ENCODE measurements around the gene CHD6. TPM values are rescaled to one million over a fixed set of nuclear protein-coding genes. Genes with fewer than 3 reads are reported as not detected.

CHD6 gene
- polyA plus RNA-seq, 3 donors from 2014 or later: 35.1 to 57.9 (median 42.0) TPM

DNA sequence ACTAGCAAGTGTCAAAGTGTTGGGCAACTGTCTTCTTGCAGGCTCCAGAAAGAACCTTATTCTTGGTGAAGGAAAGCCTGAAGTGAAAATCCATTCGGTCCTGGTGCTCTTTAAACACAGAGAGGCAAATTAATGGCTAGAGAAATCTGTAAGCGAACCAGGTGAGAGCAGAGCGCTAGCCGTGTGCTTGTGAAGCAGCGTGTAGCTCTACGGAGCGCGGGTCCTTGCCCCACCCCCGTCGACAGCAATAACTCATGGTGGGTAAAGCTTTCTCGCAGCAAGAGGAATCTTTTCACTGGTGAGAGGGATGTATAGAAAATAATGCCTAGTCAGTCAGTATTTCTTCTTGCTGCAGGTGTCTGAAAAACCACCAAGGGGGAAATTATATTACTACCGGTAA is 214.6 kb downstream of the CHD6 start:
- no peak for DNase-seq
- peaks cover 0 to 5% (median 2%) of the 10 kb centered on the region in 3 donors for H3K27me3 Mint-ChIP-seq (ENCODE audit: low read depth in 3 of 3)
- H3K9me3 Mint-ChIP-seq: no peaks in the 10 kb centered on the region
- H3K4me3 Mint-ChIP-seq: no peak overlapping the region
- peaks cover 7 to 28% (median 16%) of the 10 kb centered on the region in 3 donors for H3K36me3 Mint-ChIP-seq
- no peak overlapping the region for H3K27ac Mint-ChIP-seq
- H3K4me1 Mint-ChIP-seq: peaks cover 20 to 22% of the 10 kb centered on the region in 2 donors

GRCh38 chr20:41398408-41398807 is 219.8 kb downstream of the CHD6 start:
- no peaks in the 10 kb centered on the region for H3K4me1 Mint-ChIP-seq
- no peak for DNase-seq
- H3K27ac Mint-ChIP-seq: peak overlapping the region in 1 of 6 donors; percentile 34
- no peak overlapping the region for H3K4me3 Mint-ChIP-seq
- peaks cover 0 to 1% (median 0%) of the 10 kb centered on the region in 3 donors for H3K27me3 Mint-ChIP-seq (ENCODE audit: low read depth in 3 of 3)
- no peaks in the 10 kb centered on the region for H3K9me3 Mint-ChIP-seq
- H3K36me3 Mint-ChIP-seq: peaks cover 0 to 9% (median 7%) of the 10 kb centered on the region in 3 donors

DNA sequence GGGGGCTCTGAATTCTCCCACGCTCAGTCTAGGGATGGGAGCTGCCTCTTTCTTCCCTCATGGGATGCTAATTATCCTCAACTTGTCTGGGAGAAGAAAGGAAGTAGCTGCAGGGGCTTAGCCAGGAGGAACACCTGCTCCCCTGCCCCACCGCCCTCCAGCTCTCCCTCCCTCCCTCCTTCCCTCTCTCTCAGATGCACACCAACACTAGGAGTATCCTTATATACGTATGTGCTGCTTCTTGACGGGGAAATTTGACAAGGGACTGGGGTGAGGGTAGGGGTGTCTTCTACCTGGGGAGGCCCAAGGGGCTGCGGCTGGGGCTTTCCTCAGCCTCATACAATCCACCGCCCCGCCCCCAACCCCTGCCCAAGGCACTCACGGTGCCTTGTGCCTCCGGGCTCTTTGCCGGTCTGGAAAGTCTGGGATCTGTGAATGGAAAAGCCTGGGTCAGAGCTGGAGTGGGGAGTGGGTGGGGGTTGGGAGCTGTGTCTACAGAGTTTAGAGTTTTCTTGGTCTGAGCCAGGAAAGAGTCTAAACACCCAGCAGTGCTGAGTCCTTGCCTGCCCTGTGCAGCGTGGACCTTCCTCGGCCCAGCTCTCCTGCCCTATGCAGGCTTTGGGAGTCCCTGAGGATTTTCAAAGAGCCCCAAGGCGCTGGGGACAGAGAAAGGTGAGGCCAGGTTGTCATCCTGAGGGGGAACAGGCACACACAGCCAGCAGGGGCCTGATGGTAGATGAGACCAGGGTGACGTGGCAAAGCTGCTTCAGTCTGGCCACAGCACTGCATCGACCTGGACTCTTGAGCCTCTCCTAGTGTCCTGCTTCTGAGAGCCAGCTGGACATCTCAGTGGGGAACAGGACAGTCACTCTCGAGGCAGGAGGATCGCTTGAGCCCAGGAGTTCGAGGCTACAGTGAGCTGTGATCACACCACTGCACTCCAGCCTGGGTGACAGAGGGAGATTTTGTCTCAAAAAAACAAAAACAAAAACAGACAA is 222.2 kb downstream of the CHD6 start:
- Mint-ChIP-seq H3K36me3 (no peaks in the 10 kb centered on the region), H3K4me1 (no peaks in the 10 kb centered on the region), H3K9me3 (no peaks in the 10 kb centered on the region), H3K27ac (no peak overlapping the region), H3K4me3 (no peak overlapping the region), H3K27me3 (ENCODE audit: low read depth in 3 of 3) (peaks cover 0 to 3% (median 1%) of the 10 kb centered on the region in 3 donors)
- DNase-seq: no peak

DNA sequence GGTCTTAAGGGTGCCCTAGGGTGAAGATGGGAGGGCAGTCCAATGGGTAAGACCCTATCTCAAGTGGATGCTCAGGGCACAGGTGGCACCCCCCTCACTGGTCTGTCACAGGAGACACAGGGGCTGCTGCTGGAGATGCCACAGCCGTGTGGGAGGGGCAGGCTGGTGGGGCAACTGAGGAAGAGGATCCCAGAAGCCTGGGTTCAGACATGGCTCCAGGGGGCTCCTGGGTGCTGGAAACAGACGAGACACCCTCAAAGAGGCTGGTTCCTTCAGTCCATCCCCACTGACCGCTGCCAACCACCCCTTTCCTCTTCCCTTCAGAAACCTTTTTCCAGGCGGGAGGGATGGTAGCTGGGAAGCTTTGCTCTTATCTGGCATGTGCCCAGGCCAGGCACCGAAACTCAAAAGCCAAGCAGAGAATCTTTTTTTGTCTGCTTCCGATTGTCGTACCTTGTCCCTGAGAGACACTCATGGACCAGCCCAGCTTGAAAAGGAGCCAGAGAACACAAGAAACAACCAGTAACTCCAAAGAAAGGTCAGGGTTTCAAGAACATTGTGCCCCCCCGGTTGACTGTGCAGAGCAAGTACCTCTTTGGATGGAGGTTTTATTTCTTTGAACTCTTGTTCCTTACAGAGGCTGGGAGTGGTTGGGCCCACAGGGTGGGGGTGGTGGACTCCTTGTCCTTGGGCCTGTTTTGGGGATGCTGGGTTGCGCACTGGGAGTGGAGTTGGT is 223.1 kb downstream of the CHD6 start:
- Mint-ChIP-seq H3K4me3 (no peak overlapping the region), H3K27ac (no peak overlapping the region), H3K9me3 (no peaks in the 10 kb centered on the region), H3K4me1 (no peaks in the 10 kb centered on the region), H3K36me3 (no peaks in the 10 kb centered on the region), H3K27me3 (ENCODE audit: low read depth in 3 of 3) (peaks cover 1 to 3% (median 3%) of the 10 kb centered on the region in 3 donors)
- no peak for DNase-seq

DNA sequence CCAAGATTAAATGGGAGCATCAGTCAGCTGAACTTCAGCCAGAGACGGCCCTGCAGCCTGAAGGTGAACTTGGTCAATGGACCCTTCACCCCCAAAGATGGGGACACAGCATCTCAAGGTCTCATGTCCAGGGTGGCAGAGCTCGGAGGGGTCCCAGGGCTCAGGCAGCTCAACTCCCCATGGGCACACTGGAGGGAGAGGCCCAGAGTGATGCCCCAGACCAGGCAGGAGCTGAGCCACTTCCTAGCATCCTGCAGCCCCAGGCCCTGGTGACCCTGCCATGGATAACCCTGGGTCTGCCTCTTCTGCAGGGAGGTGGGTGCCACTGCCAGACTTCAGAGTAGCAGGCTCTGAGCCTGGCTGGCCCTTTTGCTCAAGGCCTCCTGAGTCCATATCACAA is 224.1 kb downstream of the CHD6 start:
- Mint-ChIP-seq H3K4me1 (no peaks in the 10 kb centered on the region), H3K27me3 (ENCODE audit: low read depth in 3 of 3) (peaks cover 1 to 5% (median 3%) of the 10 kb centered on the region in 3 donors), H3K9me3 (no peaks in the 10 kb centered on the region), H3K27ac (no peak overlapping the region), H3K4me3 (no peak overlapping the region), H3K36me3 (no peaks in the 10 kb centered on the region)
- no peak for DNase-seq

DNA sequence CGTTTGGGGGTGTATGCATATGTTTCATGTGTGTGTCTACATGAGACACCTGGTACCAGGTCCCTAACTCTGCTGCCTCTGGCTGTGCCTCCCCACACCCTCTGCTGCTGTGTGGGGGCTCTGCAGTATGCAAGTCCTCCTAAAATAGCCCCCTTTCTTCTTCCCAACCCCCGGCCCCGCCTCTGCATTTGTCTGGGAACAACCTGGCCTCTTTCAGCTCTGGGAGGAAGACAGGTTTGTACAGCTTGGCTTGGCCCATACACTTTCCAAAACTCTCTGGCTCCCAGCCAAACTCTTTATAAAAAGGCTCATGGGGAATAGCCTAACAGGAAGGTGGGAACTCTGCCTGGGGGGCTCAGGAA is 224.5 kb downstream of the CHD6 start:
- H3K9me3 Mint-ChIP-seq: no peaks in the 10 kb centered on the region
- H3K4me3 Mint-ChIP-seq: no peak overlapping the region
- H3K4me1 Mint-ChIP-seq: no peaks in the 10 kb centered on the region
- H3K27me3 Mint-ChIP-seq (ENCODE audit: low read depth in 3 of 3): peaks cover 1 to 5% (median 3%) of the 10 kb centered on the region in 3 donors
- DNase-seq: no peak
- H3K36me3 Mint-ChIP-seq: no peaks in the 10 kb centered on the region
- H3K27ac Mint-ChIP-seq: no peak overlapping the region

DNA sequence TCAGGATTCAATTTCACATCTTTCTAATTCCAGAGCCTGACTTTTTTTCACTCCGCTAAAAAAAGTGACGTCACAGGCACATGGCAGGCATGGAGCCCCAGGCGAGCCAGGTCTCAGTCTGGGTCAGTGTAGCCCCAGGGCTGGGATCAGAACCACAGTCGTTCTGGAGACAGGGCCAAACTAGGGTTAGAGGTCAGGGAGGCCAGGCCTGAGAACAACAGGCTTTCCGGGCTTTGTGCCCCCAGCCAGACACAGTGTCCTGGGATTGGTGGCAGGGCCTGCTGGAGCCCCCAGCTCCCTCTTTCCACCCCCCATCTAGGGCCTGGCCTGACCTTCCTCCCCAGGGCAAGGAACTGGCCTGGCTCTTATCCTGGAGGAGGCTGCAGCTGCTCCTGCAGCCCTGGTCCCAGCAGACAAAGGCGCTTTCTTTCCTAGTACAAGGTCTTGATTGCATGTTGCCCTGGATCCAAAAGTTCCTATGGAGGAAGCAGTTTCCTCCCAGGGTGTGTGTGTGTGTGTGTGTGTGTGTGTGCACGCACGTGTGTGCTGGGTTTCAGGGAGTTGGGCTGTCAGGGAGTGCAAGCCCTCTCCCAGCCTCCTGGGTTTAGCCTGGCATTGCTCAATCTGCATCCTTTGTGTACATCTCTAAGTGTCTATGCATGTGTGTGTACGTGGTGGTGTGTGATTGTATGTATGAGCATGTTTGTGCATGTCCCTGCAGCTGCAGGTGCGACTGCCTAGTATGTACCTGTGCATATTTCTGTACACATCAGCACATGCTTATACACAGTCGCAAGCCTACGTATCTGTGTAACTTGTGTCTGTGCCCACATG is 225.1 kb downstream of the CHD6 start:
- Mint-ChIP-seq H3K36me3 (no peaks in the 10 kb centered on the region), H3K4me3 (no peak overlapping the region), H3K4me1 (no peaks in the 10 kb centered on the region), H3K27me3 (ENCODE audit: low read depth in 3 of 3) (peaks cover 1 to 5% (median 3%) of the 10 kb centered on the region in 3 donors), H3K9me3 (no peaks in the 10 kb centered on the region), H3K27ac (no peak overlapping the region)
- DNase-seq: no peak

- no peaks in the 10 kb centered on the region for H3K9me3 Mint-ChIP-seq
- H3K4me3 Mint-ChIP-seq: no peak overlapping the region
- H3K4me1 Mint-ChIP-seq: no peaks in the 10 kb centered on the region
- H3K27ac Mint-ChIP-seq: no peak overlapping the region
- no peak for DNase-seq
- H3K27me3 Mint-ChIP-seq (ENCODE audit: low read depth in 3 of 3): peaks cover 0 to 5% (median 3%) of the 10 kb centered on the region in 3 donors
- no peaks in the 10 kb centered on the region for H3K36me3 Mint-ChIP-seq
Measured at GRCh38 chr20:41392295-41392694, 225.9 kb downstream of the CHD6 start.

- Mint-ChIP-seq H3K36me3 (no peaks in the 10 kb centered on the region), H3K4me1 (no peaks in the 10 kb centered on the region), H3K27ac (no peak overlapping the region), H3K9me3 (no peaks in the 10 kb centered on the region), H3K4me3 (no peak overlapping the region), H3K27me3 (ENCODE audit: low read depth in 3 of 3) (peaks cover 0 to 5% (median 3%) of the 10 kb centered on the region in 3 donors)
- DNase-seq: no peak
Measured at GRCh38 chr20:41391587-41392001, 226.6 kb downstream of the CHD6 start.

DNA sequence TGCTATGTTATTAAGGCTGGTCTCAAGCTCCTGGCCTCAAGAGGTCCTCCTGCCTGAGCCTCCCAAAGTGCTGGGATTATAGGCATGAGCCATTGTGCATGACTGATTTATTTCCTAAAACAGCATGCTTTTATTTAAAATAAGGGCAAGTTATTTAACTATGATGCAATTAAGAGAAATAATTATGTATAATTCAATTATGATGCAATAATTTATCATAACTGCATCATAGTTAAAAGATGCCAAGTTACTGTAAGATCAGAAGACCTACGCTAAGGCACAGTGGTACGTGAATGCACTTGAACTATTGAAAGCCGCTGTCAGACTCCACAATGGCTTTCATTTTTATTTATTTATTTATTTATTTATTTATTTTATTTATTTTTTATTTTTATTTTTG is 227.3 kb downstream of the CHD6 start:
- no peak for DNase-seq
- Mint-ChIP-seq H3K9me3 (no peaks in the 10 kb centered on the region), H3K27me3 (ENCODE audit: low read depth in 3 of 3) (peaks cover 0 to 8% (median 3%) of the 10 kb centered on the region in 3 donors), H3K4me3 (no peak overlapping the region), H3K4me1 (no peaks in the 10 kb centered on the region), H3K36me3 (no peaks in the 10 kb centered on the region), H3K27ac (no peak overlapping the region)

- DNase-seq: no peak
- H3K36me3 Mint-ChIP-seq: no peaks in the 10 kb centered on the region
- peaks cover 3 to 14% (median 3%) of the 10 kb centered on the region in 3 donors for H3K27me3 Mint-ChIP-seq (ENCODE audit: low read depth in 3 of 3)
- H3K27ac Mint-ChIP-seq: peak overlapping the region in 1 of 6 donors; percentile 23
- no peaks in the 10 kb centered on the region for H3K9me3 Mint-ChIP-seq
- no peaks in the 10 kb centered on the region for H3K4me1 Mint-ChIP-seq
- H3K4me3 Mint-ChIP-seq: no peak overlapping the region
Measured at GRCh38 chr20:41387444-41387851, 230.7 kb downstream of the CHD6 start.

GRCh38 chr20:41386502-41387427 is 231.4 kb downstream of the CHD6 start:
- Mint-ChIP-seq H3K27ac (no peak overlapping the region), H3K4me1 (no peaks in the 10 kb centered on the region), H3K4me3 (no peak overlapping the region), H3K36me3 (no peaks in the 10 kb centered on the region), H3K27me3 (ENCODE audit: low read depth in 3 of 3) (peaks cover 0 to 14% (median 3%) of the 10 kb centered on the region in 3 donors), H3K9me3 (no peaks in the 10 kb centered on the region)
- no peak for DNase-seq

Measured in immature natural killer cell (primary cell).